Measurements from ENCODE around the gene DMRT1. TPM values are rescaled to one million over a fixed set of nuclear protein-coding genes. Genes with fewer than 3 reads are reported as not detected.
"Not testable (repeated sequence)": the region's sequence is repeated elsewhere in the genome, so short reads cannot be mapped to it uniquely, and the experiment has no call there.

Gene DMRT1
- total RNA-seq, 1 donor from 2014 or later: not detected

GRCh38 chr9:846852-847251 lies 5.4 kb downstream of the DMRT1 start:
- intact Hi-C loops (cut with DNase I): no loop called here
- peak; percentile 18 to 29 for ATAC-seq

GRCh38 chr9:847505-847904 lies 6.0 kb downstream of the DMRT1 start:
- Histone ChIP-seq H3K9me3 (no peaks in the 10 kb centered on the region), H3K4me1 (no peaks in the 10 kb centered on the region), H3K27me3 (ENCODE audit: low read depth) (peaks cover 47% of the 10 kb centered on the region), H3K27ac (no peak overlapping the region), H3K4me3 (no peak overlapping the region), H3K36me3 (no peaks in the 10 kb centered on the region)
- TF ChIP-seq, protein P1, sequence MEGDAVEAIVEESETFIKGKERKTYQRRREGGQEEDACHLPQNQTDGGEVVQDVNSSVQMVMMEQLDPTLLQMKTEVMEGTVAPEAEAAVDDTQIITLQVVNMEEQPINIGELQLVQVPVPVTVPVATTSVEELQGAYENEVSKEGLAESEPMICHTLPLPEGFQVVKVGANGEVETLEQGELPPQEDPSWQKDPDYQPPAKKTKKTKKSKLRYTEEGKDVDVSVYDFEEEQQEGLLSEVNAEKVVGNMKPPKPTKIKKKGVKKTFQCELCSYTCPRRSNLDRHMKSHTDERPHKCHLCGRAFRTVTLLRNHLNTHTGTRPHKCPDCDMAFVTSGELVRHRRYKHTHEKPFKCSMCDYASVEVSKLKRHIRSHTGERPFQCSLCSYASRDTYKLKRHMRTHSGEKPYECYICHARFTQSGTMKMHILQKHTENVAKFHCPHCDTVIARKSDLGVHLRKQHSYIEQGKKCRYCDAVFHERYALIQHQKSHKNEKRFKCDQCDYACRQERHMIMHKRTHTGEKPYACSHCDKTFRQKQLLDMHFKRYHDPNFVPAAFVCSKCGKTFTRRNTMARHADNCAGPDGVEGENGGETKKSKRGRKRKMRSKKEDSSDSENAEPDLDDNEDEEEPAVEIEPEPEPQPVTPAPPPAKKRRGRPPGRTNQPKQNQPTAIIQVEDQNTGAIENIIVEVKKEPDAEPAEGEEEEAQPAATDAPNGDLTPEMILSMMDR (IDR thresholded peaks at IDR 0.05): no peak
- ATAC-seq: no peak
- DNase-seq: no peak
- intact Hi-C loops (cut with DNase I): no loop called here

More at GRCh38 chr9:846852-847251, 5.4 kb downstream of the DMRT1 start:
- no peak for DNase-seq
- H3K4me3 ChIP-seq: no peak overlapping the region
- H3K36me3 ChIP-seq: no peaks in the 10 kb centered on the region
- H3K9me3 ChIP-seq: no peaks in the 10 kb centered on the region
- H3K4me1 ChIP-seq: peaks cover 3% of the 10 kb centered on the region
- no peak overlapping the region for H3K27ac ChIP-seq
- TF ChIP-seq, protein P1 (IDR thresholded peaks at IDR 0.05): no peak
- peaks cover 53% of the 10 kb centered on the region for H3K27me3 ChIP-seq (ENCODE audit: low read depth)

DNA sequence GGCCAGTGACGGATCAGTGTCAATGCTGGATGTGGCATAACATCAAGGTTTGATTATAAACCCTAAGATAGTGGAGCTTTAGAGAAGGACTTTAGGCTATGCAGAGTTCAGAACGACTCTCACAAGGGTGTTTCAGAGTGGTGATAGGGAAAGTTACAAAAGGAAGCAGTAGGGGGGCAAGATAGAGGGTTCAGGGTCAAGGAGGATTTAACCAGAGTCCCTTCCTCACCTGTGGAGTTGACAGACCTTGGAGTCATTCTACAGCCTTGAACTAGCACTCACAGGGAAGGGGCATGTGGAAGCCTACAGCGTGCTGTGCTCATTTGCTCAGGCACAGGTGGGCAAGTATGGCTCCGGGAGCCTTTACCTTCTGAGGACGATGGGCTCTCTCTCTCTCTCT lies 7.9 kb downstream of the DMRT1 start:
- H3K36me3 ChIP-seq: no peaks in the 10 kb centered on the region
- intact Hi-C loops (cut with DNase I): no loop called here
- H3K4me1 ChIP-seq: no peaks in the 10 kb centered on the region
- ATAC-seq: no peak
- H3K9me3 ChIP-seq: no peaks in the 10 kb centered on the region
- DNase-seq: no peak
- peaks cover 35% of the 10 kb centered on the region for H3K27me3 ChIP-seq (ENCODE audit: low read depth)
- H3K27ac ChIP-seq: no peak overlapping the region
- TF ChIP-seq, protein P1 (IDR thresholded peaks at IDR 0.05): no peak
- H3K4me3 ChIP-seq: no peak overlapping the region

DNA sequence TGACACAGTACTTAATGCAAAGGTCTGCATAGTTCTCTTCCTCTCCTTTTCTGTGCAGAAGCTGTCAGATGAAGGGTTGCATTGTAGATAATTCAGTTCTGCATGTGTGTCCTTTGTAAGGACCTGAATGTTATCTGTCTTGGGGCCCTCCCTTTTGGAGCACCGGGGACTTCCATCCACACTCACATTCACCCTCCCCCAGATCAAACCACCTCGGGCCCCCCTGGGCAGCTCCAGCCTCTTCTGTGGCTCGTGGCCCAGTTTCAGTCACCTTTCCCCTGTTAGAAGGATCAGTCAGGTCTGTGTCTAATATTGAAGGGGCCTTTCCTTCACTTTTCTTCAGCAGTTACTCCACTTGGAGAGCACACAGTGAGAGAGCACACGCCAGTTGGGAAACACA lies 11.0 kb downstream of the DMRT1 start:
- TF ChIP-seq, protein P1 (IDR thresholded peaks at IDR 0.05): no peak
- intact Hi-C loops (cut with DNase I): no loop called here
- Histone ChIP-seq H3K36me3 (no peaks in the 10 kb centered on the region), H3K4me1 (no peaks in the 10 kb centered on the region), H3K4me3 (no peak overlapping the region), H3K9me3 (no peaks in the 10 kb centered on the region), H3K27ac (no peak overlapping the region), H3K27me3 (ENCODE audit: low read depth) (peaks cover 14% of the 10 kb centered on the region)
- no peak for DNase-seq
- no peak for ATAC-seq

- Histone ChIP-seq H3K9me3 (no peaks in the 10 kb centered on the region), H3K27ac (no peak overlapping the region), H3K4me3 (no peak overlapping the region), H3K27me3 (ENCODE audit: low read depth) (no peaks in the 10 kb centered on the region), H3K4me1 (no peaks in the 10 kb centered on the region), H3K36me3 (no peaks in the 10 kb centered on the region)
- DNase-seq (no peak), ATAC-seq (no peak)
- intact Hi-C loops (cut with DNase I): no loop called here
- TF ChIP-seq, protein P1 (IDR thresholded peaks at IDR 0.05): no peak
Measured at GRCh38 chr9:859251-859650, 17.8 kb downstream of the DMRT1 start.

GRCh38 chr9:860706-861105 lies 19.2 kb downstream of the DMRT1 start:
- DNase-seq: no peak
- Histone ChIP-seq H3K4me3 (no peak overlapping the region), H3K36me3 (no peaks in the 10 kb centered on the region), H3K27me3 (ENCODE audit: low read depth) (no peaks in the 10 kb centered on the region), H3K27ac (no peak overlapping the region), H3K4me1 (no peaks in the 10 kb centered on the region), H3K9me3 (no peaks in the 10 kb centered on the region)
- intact Hi-C loops (cut with DNase I): no loop called here
- ATAC-seq: peak in 1 of 2 donors; percentile 48
- TF ChIP-seq, protein P1 (IDR thresholded peaks at IDR 0.05): no peak

DNA sequence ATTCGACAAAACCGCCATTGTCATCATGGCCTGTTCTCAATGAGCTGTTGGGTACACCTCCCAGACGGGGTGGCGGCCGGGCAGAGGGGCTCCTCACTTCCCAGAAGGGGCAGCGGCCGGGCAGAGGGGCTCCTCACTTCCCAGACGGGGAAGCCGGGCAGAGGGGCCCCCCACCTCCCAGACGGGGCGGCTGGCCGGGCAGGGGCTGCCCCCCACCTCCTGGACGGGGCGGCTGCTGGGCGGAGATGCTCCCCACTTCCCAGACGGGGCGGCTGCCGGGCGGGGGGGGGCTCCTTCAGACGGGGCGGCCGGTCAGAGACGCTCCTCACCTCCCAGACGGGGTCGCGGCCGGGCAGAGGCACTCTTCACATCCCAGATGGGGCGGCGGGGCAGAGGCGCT lies 20.0 kb downstream of the DMRT1 start:
- ATAC-seq; H3K36me3 ChIP-seq; H3K9me3 ChIP-seq; DNase-seq; H3K4me3 ChIP-seq; intact Hi-C loops (cut with DNase I); H3K4me1 ChIP-seq; H3K27ac ChIP-seq; H3K27me3 ChIP-seq (ENCODE audit: low read depth): not testable (repeated sequence)

Data from lower lobe of right lung (tissue), 2 donors.